Activated naive CD4-positive, alpha-beta T cell treated with Interleukin-2 at 50 U/mL for 16 hours (primary cell): ENCODE measurements around the gene NXPE4.

ENCODE experiments used
- DNase-seq: peaks from one replicate; pipeline ENCODE4 v3.0.0-alpha.2; 2020

The NXPE4 gene

DNA sequence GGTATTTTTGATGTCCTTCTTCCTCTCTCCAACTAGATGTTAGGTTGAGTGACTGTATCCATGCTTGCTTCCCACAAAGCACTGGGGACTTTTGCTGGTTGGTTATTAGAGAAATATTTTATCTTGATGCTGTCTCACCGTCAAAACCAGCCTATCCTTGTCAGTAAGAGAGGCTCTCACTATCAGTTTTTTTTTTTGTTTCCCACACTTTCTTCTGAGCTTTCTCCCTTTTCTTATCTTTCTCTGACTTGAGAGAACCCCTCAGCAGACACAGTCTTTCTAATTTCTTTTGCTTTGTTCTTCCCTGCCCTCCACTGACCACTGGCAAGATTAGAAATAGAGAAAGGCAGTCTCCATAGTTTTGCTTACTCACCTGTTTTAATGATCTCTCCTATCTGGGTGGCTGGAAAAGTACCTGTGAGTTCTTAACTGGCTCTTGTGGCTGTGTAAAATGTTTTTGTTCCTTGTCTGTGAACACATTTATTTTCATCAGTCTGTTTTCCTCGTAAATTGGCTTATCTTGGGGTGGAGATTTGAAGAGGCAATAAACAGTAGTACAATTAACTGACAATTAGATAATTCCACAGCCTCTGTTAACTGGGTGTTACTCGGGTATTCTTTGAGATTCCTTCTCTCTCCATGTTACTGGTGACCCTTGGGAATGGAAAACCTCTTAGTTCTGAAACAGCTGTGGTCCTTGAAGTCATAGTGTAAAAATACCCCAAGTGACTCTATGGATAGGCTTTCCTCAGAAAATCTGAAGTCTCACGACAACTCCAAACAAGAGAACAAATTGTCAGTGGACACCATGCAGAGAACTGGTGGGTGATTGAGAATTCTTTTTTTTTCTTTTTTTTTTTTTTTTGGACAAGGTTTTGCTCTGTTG lies 35.9 kb downstream of the NXPE4 start, which contains the start of gene NXPE1:
NXPE1 (minus strand) TSS at position 457 of the 886 bp plus-strand sequence. CDS start 8,680 bp downstream, outside the sequence.
- DNase-seq = no peak

GRCh38 chr11:114556135-114556534 lies 39.5 kb downstream of the NXPE4 start:
- no peak for DNase-seq

GRCh38 chr11:114553642-114554041 lies 41.9 kb downstream of the NXPE4 start:
- no peak for DNase-seq

DNA sequence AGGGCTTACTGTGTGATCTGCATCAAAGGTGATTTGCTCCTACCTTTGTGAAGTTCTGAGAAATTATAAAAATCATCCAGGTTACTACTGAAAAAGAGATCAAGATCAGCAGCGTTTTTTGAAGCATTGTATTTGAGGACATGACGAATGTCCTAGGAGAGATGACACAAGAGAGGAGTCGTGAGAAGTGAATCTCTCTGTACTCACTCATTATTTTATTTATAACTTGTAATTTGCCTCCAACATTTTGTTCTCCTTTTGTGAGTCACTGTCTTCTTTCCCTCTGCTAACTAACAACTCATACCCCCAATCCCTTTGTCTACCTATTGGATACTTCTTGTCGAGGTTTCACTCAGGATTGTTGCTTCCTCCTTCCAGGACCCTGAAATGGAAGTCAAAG lies 44.5 kb downstream of the NXPE4 start:
- no peak for DNase-seq

DNA sequence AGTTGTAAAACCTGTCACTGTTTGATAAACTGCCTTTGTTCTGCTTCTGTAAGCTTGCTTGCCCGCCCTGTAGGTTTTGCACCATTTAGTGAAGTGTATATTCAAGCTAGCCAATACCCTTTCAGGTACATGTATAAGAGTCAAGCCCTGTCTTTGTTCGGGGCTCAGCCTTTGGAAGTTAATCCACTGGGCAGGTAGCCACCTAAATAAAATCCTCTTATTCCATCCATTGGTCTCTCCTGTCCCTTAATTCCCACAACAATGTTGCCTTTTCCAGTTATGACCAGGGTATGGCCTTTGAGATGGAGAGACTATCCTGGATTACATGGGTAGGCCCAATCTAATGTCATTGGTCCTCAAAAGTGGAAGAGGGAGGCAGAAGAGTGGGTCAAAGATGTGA lies 69.9 kb downstream of the NXPE4 start:
- DNase-seq = no peak

- DNase-seq = no peak
These were observed 71.5 kb downstream of the NXPE4 start for GRCh38 chr11:114524122-114524521.

- no peak for DNase-seq
These were observed 72.8 kb downstream of the NXPE4 start for GRCh38 chr11:114522818-114523217.
